Measurements from ENCODE around the gene KRT20.

DNA sequence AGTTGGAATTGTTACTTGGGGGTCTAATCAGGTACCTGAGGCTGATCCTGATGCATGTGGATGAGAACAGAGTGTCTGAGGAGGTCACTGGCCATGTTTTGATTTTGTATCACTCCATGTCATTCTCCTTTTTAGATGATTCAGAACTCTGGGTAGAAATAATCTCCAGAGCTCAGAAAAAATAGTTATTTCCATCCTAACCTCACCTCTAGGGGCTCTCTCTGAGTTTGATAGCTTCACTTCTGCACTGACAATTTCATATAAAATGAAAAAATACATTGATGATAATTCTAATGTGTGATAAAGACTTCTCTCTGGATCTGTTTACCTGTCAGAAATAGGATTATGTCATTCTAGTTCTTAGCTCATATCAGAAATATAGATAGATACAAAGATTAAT, 11.8 kb downstream of the KRT20 start:
- TF ChIP-seq ZNF134 (CRISPR knock-in tag; conservative IDR thresholded peaks at IDR 0.05) (no peak), MAFF (IDR thresholded peaks at IDR 0.05; ENCODE audit: low read length) (no peak), MXI1 (IDR thresholded peaks at IDR 0.05; ENCODE audit: low read depth, low read length) (no peak)
- TF ChIP-seq, protein P1, sequence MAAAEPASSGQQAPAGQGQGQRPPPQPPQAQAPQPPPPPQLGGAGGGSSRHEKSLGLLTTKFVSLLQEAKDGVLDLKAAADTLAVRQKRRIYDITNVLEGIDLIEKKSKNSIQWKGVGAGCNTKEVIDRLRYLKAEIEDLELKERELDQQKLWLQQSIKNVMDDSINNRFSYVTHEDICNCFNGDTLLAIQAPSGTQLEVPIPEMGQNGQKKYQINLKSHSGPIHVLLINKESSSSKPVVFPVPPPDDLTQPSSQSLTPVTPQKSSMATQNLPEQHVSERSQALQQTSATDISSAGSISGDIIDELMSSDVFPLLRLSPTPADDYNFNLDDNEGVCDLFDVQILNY (CRISPR knock-in tag; IDR thresholded peaks at IDR 0.05): no peak
- TF ChIP-seq, protein P2, sequence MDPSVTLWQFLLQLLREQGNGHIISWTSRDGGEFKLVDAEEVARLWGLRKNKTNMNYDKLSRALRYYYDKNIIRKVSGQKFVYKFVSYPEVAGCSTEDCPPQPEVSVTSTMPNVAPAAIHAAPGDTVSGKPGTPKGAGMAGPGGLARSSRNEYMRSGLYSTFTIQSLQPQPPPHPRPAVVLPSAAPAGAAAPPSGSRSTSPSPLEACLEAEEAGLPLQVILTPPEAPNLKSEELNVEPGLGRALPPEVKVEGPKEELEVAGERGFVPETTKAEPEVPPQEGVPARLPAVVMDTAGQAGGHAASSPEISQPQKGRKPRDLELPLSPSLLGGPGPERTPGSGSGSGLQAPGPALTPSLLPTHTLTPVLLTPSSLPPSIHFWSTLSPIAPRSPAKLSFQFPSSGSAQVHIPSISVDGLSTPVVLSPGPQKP (CRISPR knock-in tag; IDR thresholded peaks at IDR 0.05): no peak
- TF ChIP-seq, protein P3, sequence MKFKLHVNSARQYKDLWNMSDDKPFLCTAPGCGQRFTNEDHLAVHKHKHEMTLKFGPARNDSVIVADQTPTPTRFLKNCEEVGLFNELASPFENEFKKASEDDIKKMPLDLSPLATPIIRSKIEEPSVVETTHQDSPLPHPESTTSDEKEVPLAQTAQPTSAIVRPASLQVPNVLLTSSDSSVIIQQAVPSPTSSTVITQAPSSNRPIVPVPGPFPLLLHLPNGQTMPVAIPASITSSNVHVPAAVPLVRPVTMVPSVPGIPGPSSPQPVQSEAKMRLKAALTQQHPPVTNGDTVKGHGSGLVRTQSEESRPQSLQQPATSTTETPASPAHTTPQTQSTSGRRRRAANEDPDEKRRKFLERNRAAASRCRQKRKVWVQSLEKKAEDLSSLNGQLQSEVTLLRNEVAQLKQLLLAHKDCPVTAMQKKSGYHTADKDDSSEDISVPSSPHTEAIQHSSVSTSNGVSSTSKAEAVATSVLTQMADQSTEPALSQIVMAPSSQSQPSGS (CRISPR knock-in tag; IDR thresholded peaks at IDR 0.05): no peak
- TF ChIP-seq, protein P4, sequence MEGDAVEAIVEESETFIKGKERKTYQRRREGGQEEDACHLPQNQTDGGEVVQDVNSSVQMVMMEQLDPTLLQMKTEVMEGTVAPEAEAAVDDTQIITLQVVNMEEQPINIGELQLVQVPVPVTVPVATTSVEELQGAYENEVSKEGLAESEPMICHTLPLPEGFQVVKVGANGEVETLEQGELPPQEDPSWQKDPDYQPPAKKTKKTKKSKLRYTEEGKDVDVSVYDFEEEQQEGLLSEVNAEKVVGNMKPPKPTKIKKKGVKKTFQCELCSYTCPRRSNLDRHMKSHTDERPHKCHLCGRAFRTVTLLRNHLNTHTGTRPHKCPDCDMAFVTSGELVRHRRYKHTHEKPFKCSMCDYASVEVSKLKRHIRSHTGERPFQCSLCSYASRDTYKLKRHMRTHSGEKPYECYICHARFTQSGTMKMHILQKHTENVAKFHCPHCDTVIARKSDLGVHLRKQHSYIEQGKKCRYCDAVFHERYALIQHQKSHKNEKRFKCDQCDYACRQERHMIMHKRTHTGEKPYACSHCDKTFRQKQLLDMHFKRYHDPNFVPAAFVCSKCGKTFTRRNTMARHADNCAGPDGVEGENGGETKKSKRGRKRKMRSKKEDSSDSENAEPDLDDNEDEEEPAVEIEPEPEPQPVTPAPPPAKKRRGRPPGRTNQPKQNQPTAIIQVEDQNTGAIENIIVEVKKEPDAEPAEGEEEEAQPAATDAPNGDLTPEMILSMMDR (IDR thresholded peaks at IDR 0.05 in 2 of 3, conservative IDR thresholded peaks at IDR 0.05 in 1 of 3; ENCODE audit: insufficient read depth in 2 of 3, low read depth in 1 of 3, low read length in 3 of 3): no peak
